Tibial nerve (tissue), 4 donors: ENCODE results near the gene AKAP6.

Source experiments
- EP300 ChIP-seq, 2 donors: sonication (generic); formaldehyde crosslinking; IDR thresholded peaks; one replicate each; pipeline ENCODE4 v1.6.1; 2017; ENCODE audit warnings: antibody characterized with exemption in 2 of 2, mild to moderate bottlenecking in 1 of 2
- POLR2A ChIP-seq, 2 donors: fragments of 450-650 bp; IDR thresholded peaks; one replicate each; pipeline ENCODE4 v1.6.1; 2017; ENCODE audit warnings: antibody characterized with exemption in 2 of 2, mild to moderate bottlenecking in 2 of 2, moderate library complexity in 2 of 2
- TF ChIP-seq, protein P1 (sequence below), 5 experiments: fragments of 200-600 bp in 3 of 5; fragments of 450-650 bp in 2 of 5; sonication (generic) in 3 of 5; IDR thresholded peaks; one replicate each; pipeline ENCODE4 v1.5.1; 2016 to 2019; ENCODE audit warnings: antibody characterized with exemption in 5 of 5, mild to moderate bottlenecking in 3 of 5, moderate library complexity in 2 of 5

DNA sequence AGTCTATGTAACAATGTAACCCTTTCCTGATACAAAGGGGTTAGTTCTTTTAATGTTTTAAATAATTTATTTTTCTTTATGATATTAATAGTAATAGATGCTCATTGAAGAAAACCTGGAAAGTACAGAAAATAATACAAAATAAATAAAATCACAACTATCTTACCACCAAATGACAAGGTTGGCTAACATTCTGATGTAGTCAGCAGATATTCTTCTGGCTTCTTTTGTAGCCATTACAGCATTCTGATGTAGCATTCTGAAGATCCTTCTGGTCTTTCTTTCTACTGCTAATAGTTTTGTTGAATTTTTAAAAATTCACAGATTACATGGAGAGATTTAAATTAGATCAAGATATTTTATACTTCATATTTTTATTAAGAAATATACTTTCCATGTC is 301.6 kb downstream of the AKAP6 start:
- TF ChIP-seq, protein P1, sequence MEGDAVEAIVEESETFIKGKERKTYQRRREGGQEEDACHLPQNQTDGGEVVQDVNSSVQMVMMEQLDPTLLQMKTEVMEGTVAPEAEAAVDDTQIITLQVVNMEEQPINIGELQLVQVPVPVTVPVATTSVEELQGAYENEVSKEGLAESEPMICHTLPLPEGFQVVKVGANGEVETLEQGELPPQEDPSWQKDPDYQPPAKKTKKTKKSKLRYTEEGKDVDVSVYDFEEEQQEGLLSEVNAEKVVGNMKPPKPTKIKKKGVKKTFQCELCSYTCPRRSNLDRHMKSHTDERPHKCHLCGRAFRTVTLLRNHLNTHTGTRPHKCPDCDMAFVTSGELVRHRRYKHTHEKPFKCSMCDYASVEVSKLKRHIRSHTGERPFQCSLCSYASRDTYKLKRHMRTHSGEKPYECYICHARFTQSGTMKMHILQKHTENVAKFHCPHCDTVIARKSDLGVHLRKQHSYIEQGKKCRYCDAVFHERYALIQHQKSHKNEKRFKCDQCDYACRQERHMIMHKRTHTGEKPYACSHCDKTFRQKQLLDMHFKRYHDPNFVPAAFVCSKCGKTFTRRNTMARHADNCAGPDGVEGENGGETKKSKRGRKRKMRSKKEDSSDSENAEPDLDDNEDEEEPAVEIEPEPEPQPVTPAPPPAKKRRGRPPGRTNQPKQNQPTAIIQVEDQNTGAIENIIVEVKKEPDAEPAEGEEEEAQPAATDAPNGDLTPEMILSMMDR (IDR thresholded peaks at IDR 0.05): no peak
- TF ChIP-seq EP300 (IDR thresholded peaks at IDR 0.05) (no peak), POLR2A (IDR thresholded peaks at IDR 0.05) (no peak)
